Activated CD4-positive, alpha-beta T cell treated with anti-CD3 and anti-CD28 coated beads, Interleukin-2, Interleukin-6, amounts not matched to agents 100 ng/mL and 50 ng/mL, durations not matched to agents 16 hours and 8 hours (primary cell): ENCODE data around the gene ZNF236.
"Not testable (repeated sequence)": the region's sequence is repeated elsewhere in the genome, so short reads cannot be mapped to it uniquely, and the experiment has no call there.

Source experiments
- DNase-seq: peaks from one replicate; pipeline ENCODE4 v3.0.0-alpha.2; 2020

ZNF236 gene

GRCh38 chr18:77012806-77013541 lies 190.6 kb downstream of the ZNF236 start:
- no peak for DNase-seq

DNA sequence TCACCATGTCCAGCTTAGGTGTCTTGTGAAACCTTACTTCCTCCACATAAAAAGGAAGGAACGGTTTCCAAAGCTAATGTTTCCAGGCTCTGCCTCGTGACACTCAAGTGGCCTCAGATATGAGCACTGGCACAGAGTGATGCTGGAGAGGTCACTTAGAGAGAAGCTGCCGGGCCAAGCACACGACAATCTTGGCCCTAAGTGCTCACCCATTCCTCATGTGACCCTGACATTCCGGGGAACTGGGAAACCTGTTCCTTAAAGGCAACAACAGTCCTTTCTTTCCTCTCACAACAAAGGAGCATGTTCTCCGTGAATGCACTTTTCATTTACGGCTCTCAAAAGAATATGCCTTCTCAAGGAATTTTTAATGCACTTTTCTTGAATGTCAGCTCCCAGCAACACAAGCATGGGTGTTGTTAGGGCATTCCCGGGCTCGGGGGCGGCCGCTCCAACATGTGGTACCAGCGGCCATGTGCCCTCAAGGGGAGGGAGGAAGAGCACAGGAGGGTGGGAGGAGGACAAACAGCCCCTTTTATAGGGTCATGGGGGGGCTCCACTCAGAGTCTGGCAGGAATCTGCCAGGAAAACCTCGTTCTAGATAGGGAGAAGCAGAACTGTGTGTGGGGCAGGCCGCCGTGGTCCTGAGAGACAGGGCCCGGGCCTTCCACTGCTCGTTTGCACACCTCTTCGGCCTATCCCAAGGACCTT lies 191.6 kb downstream of the ZNF236 start:
- no peak for DNase-seq

DNA sequence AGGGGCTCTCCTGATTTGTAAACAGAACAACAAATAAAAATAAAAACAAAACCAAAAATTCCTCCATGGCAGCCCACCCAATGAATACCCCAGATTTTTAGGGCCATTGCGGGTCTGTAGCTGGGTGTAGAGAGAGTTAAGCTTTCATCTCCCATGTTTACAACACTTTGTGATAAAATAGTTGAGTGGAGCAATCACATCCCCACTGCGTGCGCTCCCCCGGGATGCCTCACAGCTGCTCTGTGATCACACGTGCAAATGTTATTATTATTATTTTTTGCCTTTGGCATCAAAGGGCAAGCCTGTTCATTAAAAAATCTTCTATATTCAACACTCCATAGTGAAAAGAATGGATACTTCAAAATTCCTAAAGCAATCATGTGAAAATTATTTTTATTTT lies 192.2 kb downstream of the ZNF236 start:
- DNase-seq, result no peak

DNA sequence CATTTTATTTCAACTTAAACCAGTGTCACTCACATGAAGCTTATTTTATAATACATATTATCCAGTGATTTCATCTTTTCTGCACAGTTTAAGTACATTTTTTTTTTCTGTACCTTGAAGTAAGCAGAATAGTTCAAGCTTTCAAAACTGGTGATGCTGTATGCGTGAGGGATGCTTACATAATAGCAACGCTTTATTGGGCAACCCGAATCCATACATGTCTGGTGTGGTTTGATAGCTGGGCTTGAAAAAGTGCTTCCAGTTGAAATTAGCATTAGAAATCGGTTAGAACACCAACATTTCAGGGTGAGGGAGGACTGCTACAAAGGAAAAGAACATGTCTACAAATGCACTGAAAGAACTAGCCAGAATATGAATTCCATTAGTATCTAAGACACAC lies 192.8 kb downstream of the ZNF236 start:
- no peak for DNase-seq

GRCh38 chr18:77015771-77016710 lies 193.7 kb downstream of the ZNF236 start:
- no peak for DNase-seq

- no peak for DNase-seq
These were observed 194.6 kb downstream of the ZNF236 start for GRCh38 chr18:77016936-77017335.

DNA sequence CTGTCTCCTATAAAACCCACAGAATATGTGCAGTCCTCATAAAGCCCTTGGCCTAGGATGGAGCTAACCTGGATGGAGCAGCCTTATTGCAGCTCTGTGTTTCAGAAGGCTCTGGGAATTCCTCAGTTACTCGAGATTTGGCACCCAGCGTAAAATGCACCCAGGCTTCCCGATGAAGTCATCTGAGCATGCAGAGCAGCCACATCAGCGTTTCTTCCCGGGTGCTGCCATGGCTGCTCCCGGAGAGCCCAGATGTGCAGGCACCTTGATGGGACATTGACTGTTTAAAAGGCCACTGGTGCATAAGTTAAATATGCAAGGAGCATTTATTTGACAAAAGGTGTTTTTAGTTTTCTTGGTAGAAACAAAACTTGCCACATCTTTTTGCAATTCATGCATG lies 195.0 kb downstream of the ZNF236 start:
- no peak for DNase-seq

GRCh38 chr18:77018650-77019049 lies 196.3 kb downstream of the ZNF236 start:
- DNase-seq, result not testable (repeated sequence)

DNA sequence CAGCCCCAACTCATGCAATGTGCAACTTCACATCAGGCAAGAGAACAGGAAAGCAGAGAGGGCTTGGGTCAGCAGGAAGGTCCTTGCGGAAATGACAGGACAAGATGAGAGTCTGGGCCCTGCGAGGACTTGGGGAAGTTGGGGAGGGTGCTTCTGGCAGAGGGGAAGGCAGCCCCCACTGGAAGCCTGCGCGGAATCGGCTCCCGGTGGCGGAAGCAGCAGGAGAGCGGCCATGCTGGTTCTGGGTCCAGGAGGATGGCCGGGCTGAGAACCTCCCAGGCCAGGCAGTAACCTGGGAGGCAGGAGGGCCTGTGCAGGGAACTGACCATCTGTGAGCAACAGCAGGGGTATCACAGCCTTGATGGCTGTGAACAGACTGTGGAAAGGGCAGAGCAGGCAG lies 197.3 kb downstream of the ZNF236 start:
- DNase-seq, result no peak
